HG03432 (cell line): ENCODE results near the gene IYD.
A peak's percentile ranks its signal among the peaks of the same experiment; 100 is the strongest.

Experiments used
- ATAC-seq: cut with Tn5 transposase; IDR thresholded peaks from one replicate; pipeline ENCODE4 v1.9.1; 2021; ENCODE audit warnings: mild to moderate bottlenecking, moderate library complexity; ENCODE audit not compliant: unreplicated experiment

Gene IYD, protein sequence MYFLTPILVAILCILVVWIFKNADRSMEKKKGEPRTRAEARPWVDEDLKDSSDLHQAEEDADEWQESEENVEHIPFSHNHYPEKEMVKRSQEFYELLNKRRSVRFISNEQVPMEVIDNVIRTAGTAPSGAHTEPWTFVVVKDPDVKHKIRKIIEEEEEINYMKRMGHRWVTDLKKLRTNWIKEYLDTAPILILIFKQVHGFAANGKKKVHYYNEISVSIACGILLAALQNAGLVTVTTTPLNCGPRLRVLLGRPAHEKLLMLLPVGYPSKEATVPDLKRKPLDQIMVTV

GRCh38 chr6:150368762-150369161 is at the start of gene IYD:
Gene IYD (plus strand): TSS chr6:150369012. CDS start chr6:150369032, 20 bp downstream.
- no peak for ATAC-seq

DNA sequence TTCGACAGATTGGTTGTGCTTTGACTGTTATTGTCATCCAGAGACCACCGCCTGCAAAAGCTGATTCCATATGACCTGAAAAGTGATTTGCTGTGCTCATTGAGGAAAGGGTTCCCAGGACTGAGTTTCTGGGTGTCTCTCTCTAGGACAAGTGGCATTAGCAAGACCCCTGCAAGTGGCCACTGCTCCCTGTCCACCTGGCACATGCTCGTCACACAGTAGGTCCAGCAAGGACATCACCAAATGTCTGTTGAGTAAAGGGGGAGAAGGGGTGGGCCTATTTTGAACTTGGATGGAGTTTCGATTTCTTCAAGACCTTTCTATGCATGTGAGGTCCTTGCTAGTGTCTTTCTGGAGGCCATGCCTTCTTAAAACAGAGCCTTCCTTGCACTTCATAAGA is 48.9 kb upstream of the IYD start:
- ATAC-seq: no peak

DNA sequence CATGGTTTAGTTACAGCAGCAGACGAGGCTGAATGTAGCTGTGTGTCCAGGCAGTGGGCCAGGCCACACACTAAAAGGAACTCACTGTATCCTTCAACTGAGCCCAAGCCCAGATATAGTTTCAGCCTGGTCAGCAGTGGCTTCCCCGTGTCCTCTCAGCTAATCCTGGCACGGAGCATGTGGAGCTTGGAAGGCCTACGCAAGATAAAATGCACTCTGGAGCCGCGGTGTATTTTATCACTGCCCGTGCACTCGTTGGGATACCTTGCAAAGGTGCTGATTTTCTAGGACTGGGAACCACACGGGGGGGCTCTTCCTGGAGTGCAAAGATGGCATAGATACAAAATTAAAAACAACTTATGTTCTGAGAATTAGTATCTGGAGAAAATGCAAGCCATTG is 48.4 kb upstream of the IYD start:
- ATAC-seq: no peak

DNA sequence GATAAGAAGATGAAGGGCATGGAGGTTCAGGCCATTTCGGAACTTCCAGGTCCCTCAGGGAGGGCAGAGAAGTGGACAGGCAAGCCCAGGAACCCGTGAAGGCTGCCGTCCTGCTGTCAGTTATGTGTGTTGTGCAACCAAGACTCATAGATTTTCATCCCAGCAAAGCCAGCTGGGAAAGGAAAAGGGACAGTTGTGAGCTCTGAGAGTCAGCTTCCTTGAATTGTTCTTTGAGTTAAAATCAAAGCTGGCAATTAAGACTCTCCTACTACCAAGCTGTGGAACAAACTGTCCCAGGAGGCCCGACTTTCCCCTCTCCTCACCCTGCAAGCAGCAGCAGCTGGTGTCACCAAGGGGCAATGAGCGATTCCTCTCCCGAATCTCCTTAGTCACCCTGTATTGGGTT is 46.3 kb upstream of the IYD start:
- ATAC-seq: no peak

- ATAC-seq: no peak
Measured at GRCh38 chr6:150323205-150323604, 45.6 kb upstream of the IYD start.

DNA sequence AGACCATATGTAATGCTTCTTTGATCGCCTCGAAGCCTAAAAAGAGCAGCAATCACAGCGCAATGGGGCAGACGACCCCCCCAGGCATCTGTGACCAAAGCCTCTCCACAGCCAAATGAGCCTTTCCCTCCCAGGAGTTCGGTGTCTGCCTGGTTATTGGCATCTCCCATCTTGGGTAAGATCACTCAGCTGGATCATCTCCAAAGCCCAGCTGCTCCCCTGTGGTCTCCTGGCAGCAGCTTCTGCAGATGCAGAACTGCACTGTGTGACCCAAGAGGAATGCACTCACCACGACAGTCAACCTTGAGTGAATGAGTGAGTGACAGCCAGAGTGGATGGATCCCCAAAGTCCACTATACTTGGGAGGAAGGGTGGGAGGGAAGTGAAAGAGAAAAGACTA is 44.8 kb upstream of the IYD start:
- no peak for ATAC-seq

- ATAC-seq: no peak
Measured at GRCh38 chr6:150325066-150325772, 43.6 kb upstream of the IYD start.

DNA sequence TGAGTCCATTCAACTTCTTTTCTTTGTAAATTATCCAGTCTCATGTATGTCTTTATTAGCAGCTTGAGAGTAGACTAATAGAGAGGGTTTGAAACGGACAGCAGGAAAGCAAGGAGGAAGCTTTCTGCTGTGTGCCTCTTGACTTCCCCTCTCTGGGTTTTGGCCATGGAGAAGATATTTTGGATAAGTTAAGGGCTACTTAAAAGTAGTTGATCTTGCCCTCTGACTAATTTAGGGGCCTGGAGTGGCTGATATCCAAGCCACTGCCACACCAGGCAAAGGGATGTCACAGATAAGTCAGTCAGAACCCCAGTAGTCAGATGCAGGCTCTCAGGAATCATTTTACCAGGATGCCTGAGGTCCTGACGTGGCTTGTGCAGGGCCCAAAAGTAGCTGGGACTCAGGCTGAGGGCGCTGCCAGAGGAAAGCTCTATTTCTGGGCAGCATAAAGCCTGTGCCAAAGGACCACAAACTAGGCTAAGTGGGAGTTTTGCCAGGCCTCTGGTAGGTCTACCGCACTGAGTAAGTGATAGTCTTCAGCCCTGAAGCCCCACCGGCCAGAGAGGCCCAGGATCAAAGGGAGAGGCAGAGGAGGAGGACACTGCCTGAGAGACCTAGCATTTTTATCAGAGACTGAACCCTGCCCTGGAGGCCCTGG is 41.6 kb upstream of the IYD start:
- no peak for ATAC-seq

DNA sequence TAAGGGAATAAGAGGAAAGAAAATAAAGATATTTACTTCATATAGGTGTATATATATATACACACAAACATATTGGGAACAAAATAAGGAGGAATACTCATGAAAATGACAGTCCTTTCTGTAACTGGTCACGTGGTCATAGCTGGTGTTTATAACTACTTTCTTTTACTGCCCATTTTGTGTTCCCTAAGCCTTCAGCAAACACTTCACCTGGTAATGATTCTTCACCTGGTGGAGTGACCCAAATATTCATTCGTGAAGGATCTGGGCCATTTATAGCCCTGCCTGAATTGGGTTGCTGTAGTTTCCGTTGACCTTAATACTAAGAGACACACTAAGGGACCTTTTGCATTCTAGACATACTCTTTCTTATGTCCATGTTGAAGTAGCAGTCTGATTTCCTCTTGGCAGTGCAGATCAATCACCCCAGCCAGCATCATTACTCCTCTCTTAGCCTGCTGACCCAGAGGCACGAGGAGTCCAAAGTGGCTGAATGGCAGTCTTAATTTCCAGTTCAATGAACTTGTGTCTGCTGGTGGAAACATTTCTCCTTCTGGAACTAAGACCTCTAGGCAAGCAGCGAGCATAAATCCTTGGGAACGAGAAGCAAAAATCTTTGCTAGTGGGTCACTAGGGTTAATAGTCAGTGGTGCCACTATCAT is 39.9 kb upstream of the IYD start:
- ATAC-seq: no peak

DNA sequence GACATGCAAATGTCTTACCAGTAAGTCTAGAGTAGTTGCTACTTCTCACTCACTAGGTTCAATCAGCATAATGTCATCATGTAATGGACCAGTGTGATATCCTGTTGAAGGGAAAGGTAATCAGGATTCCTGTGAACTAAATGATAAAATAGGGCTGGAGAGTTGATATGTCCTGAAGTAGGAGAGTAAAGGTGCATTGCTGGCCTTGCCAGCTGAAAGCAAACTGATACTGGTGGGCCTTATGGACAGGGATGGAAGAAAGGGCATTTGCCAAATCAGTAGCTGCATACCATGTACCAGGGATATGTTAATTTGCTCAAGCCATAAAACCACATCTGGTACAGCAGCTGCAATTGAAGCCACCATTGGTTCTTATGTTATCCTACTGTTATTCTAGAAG is 37.5 kb upstream of the IYD start:
- no peak for ATAC-seq

GRCh38 chr6:150332939-150333584 is 35.8 kb upstream of the IYD start:
- no peak for ATAC-seq

DNA sequence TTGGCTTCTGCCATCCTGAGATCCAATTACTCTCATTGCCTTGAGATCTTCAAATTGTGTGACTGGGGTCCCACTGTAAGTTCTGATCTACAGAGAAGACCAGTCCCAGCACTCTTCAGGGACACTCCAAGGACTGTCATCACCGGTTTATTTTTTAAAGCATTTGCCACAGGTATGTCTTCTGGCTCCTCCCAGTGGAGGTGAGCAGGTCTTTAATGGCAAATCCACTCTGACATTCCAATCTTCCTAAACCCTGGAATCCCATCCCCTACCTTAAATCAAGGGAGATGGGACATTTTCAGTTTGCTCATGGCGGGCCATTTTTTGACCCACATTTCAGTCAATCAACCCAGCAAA is 35.2 kb upstream of the IYD start:
- no peak for ATAC-seq

GRCh38 chr6:150334790-150335783 is 33.7 kb upstream of the IYD start:
- no peak for ATAC-seq

GRCh38 chr6:150336299-150336698 is 32.5 kb upstream of the IYD start:
- peak; percentile 72 for ATAC-seq

DNA sequence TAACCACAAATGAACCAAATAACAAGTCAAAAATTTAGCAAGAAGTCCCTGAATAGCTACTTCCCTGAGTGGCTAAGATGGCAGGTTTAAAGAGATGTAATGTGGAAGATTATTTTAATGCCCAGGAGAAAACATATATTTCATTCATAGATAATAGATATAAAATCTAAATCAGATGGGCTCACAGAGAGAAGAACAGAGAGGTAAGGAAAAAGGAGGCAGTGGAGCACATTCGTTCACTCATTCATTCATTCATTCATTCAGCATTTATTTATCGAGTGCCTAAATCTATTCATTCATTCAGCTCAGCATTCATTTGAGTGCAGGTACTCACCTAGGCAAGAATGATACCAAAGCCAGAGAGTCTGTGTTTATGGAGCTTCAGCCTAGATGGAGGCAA is 32.1 kb upstream of the IYD start:
- ATAC-seq: no peak

- ATAC-seq: no peak
Measured at GRCh38 chr6:150342126-150342525, 26.7 kb upstream of the IYD start.

DNA sequence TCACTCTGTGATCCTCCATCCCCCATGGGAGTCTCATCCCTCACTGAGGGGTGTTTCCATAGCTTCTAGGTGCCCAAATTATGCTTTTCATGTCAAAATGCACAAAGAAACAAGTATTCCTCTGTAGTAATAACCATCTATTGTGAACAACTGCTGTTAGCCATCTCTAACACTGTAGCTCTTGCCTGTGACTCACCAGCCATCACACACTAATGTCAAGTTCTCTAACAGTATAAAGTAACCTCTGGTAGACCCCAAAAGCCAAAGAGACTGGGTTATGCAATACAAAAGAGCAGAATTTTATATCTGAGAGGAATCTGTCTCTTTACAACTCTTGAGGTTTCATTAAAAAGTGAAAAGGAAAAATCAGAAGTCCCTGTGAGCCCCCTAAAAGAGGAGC is 25.4 kb upstream of the IYD start:
- ATAC-seq: no peak

GRCh38 chr6:150345781-150346180 is 23.0 kb upstream of the IYD start:
- no peak for ATAC-seq

DNA sequence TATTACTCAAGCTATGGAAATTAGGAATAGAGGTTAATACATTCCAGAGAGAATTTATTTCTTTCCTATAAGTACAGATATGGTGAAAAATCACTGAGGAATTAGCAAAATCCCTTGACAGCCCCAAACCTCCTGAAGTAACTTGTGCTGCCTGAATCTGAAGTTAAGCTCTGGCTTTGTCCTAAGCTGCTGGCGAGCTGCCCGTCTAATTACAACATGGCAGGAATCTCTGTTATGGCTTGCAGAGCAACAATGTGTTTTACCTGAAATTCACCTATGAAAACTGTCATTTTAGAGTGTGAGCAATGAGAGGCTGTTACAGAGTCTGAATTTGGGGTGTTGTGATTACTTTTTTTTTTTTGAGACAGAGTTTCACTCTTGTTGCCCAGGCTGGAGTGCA is 22.5 kb upstream of the IYD start:
- ATAC-seq: no peak

GRCh38 chr6:150347845-150348244 is 21.0 kb upstream of the IYD start:
- peak; percentile 55 for ATAC-seq
